ENCODE data around the gene TMEM245.
A peak's percentile ranks its signal among the peaks of the same experiment; 100 is the strongest.

The TMEM245 gene

GRCh38 chr9:109101202-109101595 lies 18.5 kb downstream of the TMEM245 start:
- DNase-seq (ENCODE audit: low spot score): no peak

GRCh38 chr9:109100543-109101201 lies 19.1 kb downstream of the TMEM245 start:
- DNase-seq (ENCODE audit: low spot score): no peak

GRCh38 chr9:109098960-109099308 lies 20.8 kb downstream of the TMEM245 start:
- DNase-seq (ENCODE audit: low spot score): no peak

- peak; percentile 61 for DNase-seq (ENCODE audit: low spot score)
Observed at GRCh38 chr9:109098171-109098959, 21.4 kb downstream of the TMEM245 start.

GRCh38 chr9:109097146-109097545 lies 22.6 kb downstream of the TMEM245 start:
- no peak for DNase-seq (ENCODE audit: low spot score)

GRCh38 chr9:109095321-109095720 lies 24.4 kb downstream of the TMEM245 start:
- DNase-seq (ENCODE audit: low spot score): no peak

GRCh38 chr9:109094268-109094667 lies 25.5 kb downstream of the TMEM245 start:
- no peak for DNase-seq (ENCODE audit: low spot score)

GRCh38 chr9:109092587-109092986 lies 27.2 kb downstream of the TMEM245 start:
- DNase-seq (ENCODE audit: low spot score): no peak

- no peak for DNase-seq (ENCODE audit: low spot score)
Observed at GRCh38 chr9:109092051-109092580, 27.6 kb downstream of the TMEM245 start.

- no peak for DNase-seq (ENCODE audit: low spot score)
Observed at GRCh38 chr9:109088221-109088620, 31.5 kb downstream of the TMEM245 start.

GRCh38 chr9:109087795-109088194 lies 32.0 kb downstream of the TMEM245 start:
- DNase-seq (ENCODE audit: low spot score): no peak

- no peak for DNase-seq (ENCODE audit: low spot score)
Observed at GRCh38 chr9:109086221-109086620, 33.5 kb downstream of the TMEM245 start.

- no peak for DNase-seq (ENCODE audit: low spot score)
Observed at GRCh38 chr9:109085510-109085909, 34.2 kb downstream of the TMEM245 start.

GRCh38 chr9:109083813-109084405 lies 35.8 kb downstream of the TMEM245 start:
- no peak for DNase-seq (ENCODE audit: low spot score)

GRCh38 chr9:109083141-109083540 lies 36.6 kb downstream of the TMEM245 start:
- no peak for DNase-seq (ENCODE audit: low spot score)

- no peak for DNase-seq (ENCODE audit: low spot score)
Observed at GRCh38 chr9:109082091-109082620, 37.6 kb downstream of the TMEM245 start.

GRCh38 chr9:109074236-109074889 lies 45.4 kb downstream of the TMEM245 start:
- no peak for DNase-seq (ENCODE audit: low spot score)

GRCh38 chr9:109072821-109073435 lies 46.8 kb downstream of the TMEM245 start:
- no peak for DNase-seq (ENCODE audit: low spot score)

- DNase-seq (ENCODE audit: low spot score): no peak
Observed at GRCh38 chr9:109072133-109072692, 47.5 kb downstream of the TMEM245 start.

GRCh38 chr9:109068764-109069163 lies 51.0 kb downstream of the TMEM245 start:
- no peak for DNase-seq (ENCODE audit: low spot score)

- DNase-seq (ENCODE audit: low spot score): peak; percentile 41
Observed at GRCh38 chr9:109064963-109065702, 54.6 kb downstream of the TMEM245 start.

All from GM03348 (cell line).